Aorta (tissue), 5 donors: ENCODE data around the gene GALNT4. TPM values are rescaled to one million over a fixed set of nuclear protein-coding genes. Genes with fewer than 3 reads are reported as not detected.

Source experiments
- ATAC-seq: fragments of 200-7000 bp; cut with Tn5 transposase; one replicate; pipeline ENCODE4 v1.9.1; 2022; ENCODE audit warnings: moderate library complexity; ENCODE audit not compliant: low FRiP score
- DNase-seq, 2 donors: peaks; one replicate each; pipeline ENCODE4 v3.0.0-alpha.2; 2020
- H3K27ac ChIP-seq, 2 donors: one replicate each; pipeline ENCODE4 v1.5.1; 2013; ENCODE audit warnings: low read length in 2 of 2, mild to moderate bottlenecking in 2 of 2, moderate library complexity in 2 of 2, control low read depth in 1 of 2, inconsistent platforms in 1 of 2, low read depth in 1 of 2
- H3K27me3 ChIP-seq, 2 donors: one replicate each; pipeline ENCODE4 v1.6.1; 2013; ENCODE audit warnings: control low read depth in 1 of 2, low read length in 1 of 2, mild to moderate bottlenecking in 1 of 2, moderate library complexity in 1 of 2; ENCODE audit not compliant: insufficient read depth in 2 of 2, control insufficient read depth in 1 of 2
- H3K36me3 ChIP-seq, 2 donors: one replicate each; pipeline ENCODE4 v1.6.1; 2013; ENCODE audit warnings: control low read depth in 1 of 2, low read length in 1 of 2, mild to moderate bottlenecking in 1 of 2; ENCODE audit not compliant: insufficient read depth in 2 of 2, control insufficient read depth in 1 of 2
- H3K4me1 ChIP-seq, 2 donors: one replicate each; pipeline ENCODE4 v1.6.1; 2013; ENCODE audit warnings: low read length in 2 of 2, control low read depth in 1 of 2, mild to moderate bottlenecking in 1 of 2, moderate library complexity in 1 of 2; ENCODE audit not compliant: insufficient read depth in 2 of 2, control insufficient read depth in 1 of 2
- H3K4me3 ChIP-seq, 2 donors: one replicate each; pipeline ENCODE4 v1.5.1; 2013; ENCODE audit warnings: low read length in 2 of 2, control low read depth in 1 of 2, mild to moderate bottlenecking in 1 of 2
- H3K9me3 ChIP-seq: one replicate; pipeline ENCODE4 v1.6.1; 2013; ENCODE audit warnings: mild to moderate bottlenecking, low read length; ENCODE audit not compliant: control insufficient read depth
- WGBS, 2 donors: extraction: QIAGEN DNeasy Blood & Tissue Kit; methylation state at CpG; one replicate each; pipeline ENCODE4 v1.1.7; 2013; 5-methylcytosine and 5-hydroxymethylcytosine counted together
- intact Hi-C, 2 donors: fragments of 100-400 bp; cut with DNase I; formaldehyde crosslinking; loops; one replicate each; pipeline versions ENCODE4 v1.14.2 to v1.15.0; 2022
- polyA plus RNA-seq, 2 donors: library from polyadenylated mRNA; stranded (reverse); fragments of 200-250 nt; gene quantifications; one replicate each; pipeline ENCODE4 v1.2.3, GENCODE V29; 2013
- total RNA-seq, 2 donors: library from RNA; stranded (reverse); fragmentation: NEBNext Ultra II Directional; extraction: Animal tissue kit (Norgen Biotek cat#: 25700); gene quantifications; one replicate each; pipeline ENCODE4 v1.2.1, GENCODE V29; 2021
- donor health status: healthy with polysubstance abuse.
- donor health status: Bipolar disorder and iron deficiency.
- donor health status: DM: no; HTN: no; CAD: no.
- donor health status: DM: no; HTN: no; CAD: no.
- donor health status: DM: yes; HTN: yes; CAD: no.

GALNT4 gene
- total and polyA plus RNA-seq, 4 donors: 2.8 to 7.4 (median 5.9) TPM

GRCh38 chr12:89525305-89525823 lies 768 bp upstream of the GALNT4 start:
- no peaks in the 10 kb centered on the region for H3K9me3 ChIP-seq
- DNase-seq (peak; percentile 52 to 84), ATAC-seq (peak; percentile 51)
- peak overlapping the region; percentile 81 to 89 for H3K4me3 ChIP-seq
- intact Hi-C loops: loop anchor here (2.0 to 10.0 kb wide), 7 partner anchors 53 to 508 kb away; partner anchors contain the start of gene DUSP6 (in 1 of the 2)
- H3K4me1 ChIP-seq: no peaks in the 10 kb centered on the region
- no peaks in the 10 kb centered on the region for H3K27me3 ChIP-seq
- H3K36me3 ChIP-seq: no peaks in the 10 kb centered on the region
- 0 to 1% methylated on average over 49 to 53 of the region's 53 CpGs for WGBS, 2 donors
- H3K27ac ChIP-seq: peak overlapping the region; percentile 62 to 91

GRCh38 chr12:89523843-89524540 lies 604 bp downstream of the GALNT4 start:
- no peaks in the 10 kb centered on the region for H3K4me1 ChIP-seq
- peak overlapping the region in 1 of 2 donors; percentile 94 for H3K27ac ChIP-seq
- intact Hi-C loops: loop anchor here (2.0 to 10.0 kb wide), 4 partner anchors 51 to 477 kb away; no protein-coding TSS in a partner anchor
- no peak for ATAC-seq
- 17% methylated on average over 21 of the region's 21 CpGs for WGBS, 2 donors
- peak overlapping the region; percentile 81 to 89 for H3K4me3 ChIP-seq
- H3K9me3 ChIP-seq: no peaks in the 10 kb centered on the region
- H3K27me3 ChIP-seq: no peaks in the 10 kb centered on the region
- no peak for DNase-seq
- H3K36me3 ChIP-seq: no peaks in the 10 kb centered on the region

- Histone ChIP-seq H3K9me3 (no peaks in the 10 kb centered on the region), H3K4me1 (peaks cover 0 to 2% of the 10 kb centered on the region in 2 donors), H3K27ac (no peak overlapping the region), H3K4me3 (peak overlapping the region; percentile 81 to 89), H3K36me3 (no peaks in the 10 kb centered on the region), H3K27me3 (no peaks in the 10 kb centered on the region)
- ATAC-seq (no peak), DNase-seq (no peak)
- 79 to 82% methylated on average over 8 of the region's 8 CpGs for WGBS, 2 donors
- intact Hi-C loops: loop anchor here in 1 of 2 donors (5.0 to 10.0 kb wide), 2 partner anchors 359 to 476 kb away; no protein-coding TSS in a partner anchor
Observed at GRCh38 chr12:89523393-89523792, 1.2 kb downstream of the GALNT4 start.

- ATAC-seq: no peak
- Histone ChIP-seq H3K27me3 (no peaks in the 10 kb centered on the region), H3K9me3 (no peaks in the 10 kb centered on the region), H3K4me3 (peak overlapping the region in 1 of 2 donors; percentile 14), H3K36me3 (no peaks in the 10 kb centered on the region), H3K27ac (no peak overlapping the region), H3K4me1 (peaks cover 0 to 3% of the 10 kb centered on the region in 2 donors)
- no peak for DNase-seq
- intact Hi-C loops: loop anchor here in 1 of 2 donors (5.0 to 10.0 kb wide), 2 partner anchors 357 to 474 kb away; no protein-coding TSS in a partner anchor
- 61 to 67% methylated on average over 7 of the region's 7 CpGs for WGBS, 2 donors
Observed at GRCh38 chr12:89521364-89522223, 3.0 kb downstream of the GALNT4 start.

- WGBS, 2 donors: 63 to 79% methylated on average over 3 of the region's 3 CpGs
- intact Hi-C loops: no loop called here
- Histone ChIP-seq H3K4me3 (no peak overlapping the region), H3K27ac (no peak overlapping the region), H3K36me3 (no peaks in the 10 kb centered on the region), H3K9me3 (no peaks in the 10 kb centered on the region), H3K4me1 (peaks cover 0 to 5% of the 10 kb centered on the region in 2 donors), H3K27me3 (no peaks in the 10 kb centered on the region)
- no peak for ATAC-seq
- no peak for DNase-seq
Observed at GRCh38 chr12:89517720-89518119, 6.9 kb downstream of the GALNT4 start.

GRCh38 chr12:89516633-89517032 lies 8.0 kb downstream of the GALNT4 start:
- Histone ChIP-seq H3K4me3 (no peak overlapping the region), H3K27ac (no peak overlapping the region), H3K27me3 (no peaks in the 10 kb centered on the region), H3K36me3 (no peaks in the 10 kb centered on the region), H3K4me1 (peaks cover 0 to 5% of the 10 kb centered on the region in 2 donors), H3K9me3 (no peaks in the 10 kb centered on the region)
- WGBS, 2 donors: 70 to 79% methylated on average over 4 of the region's 4 CpGs
- ATAC-seq: no peak
- DNase-seq: no peak
- intact Hi-C loops: no loop called here

GRCh38 chr12:89514751-89515150 lies 9.8 kb downstream of the GALNT4 start:
- Histone ChIP-seq H3K27ac (no peak overlapping the region), H3K36me3 (peaks cover 0 to 2% of the 10 kb centered on the region in 2 donors), H3K9me3 (no peaks in the 10 kb centered on the region), H3K4me3 (no peak overlapping the region), H3K27me3 (no peaks in the 10 kb centered on the region), H3K4me1 (peaks cover 0 to 5% of the 10 kb centered on the region in 2 donors)
- no peak for ATAC-seq
- intact Hi-C loops: no loop called here
- WGBS, 2 donors: 93 to 96% methylated on average over 1 of the region's 1 CpG
- no peak for DNase-seq

GRCh38 chr12:89513544-89513943 lies 11.1 kb downstream of the GALNT4 start:
- WGBS, 2 donors: 62 to 67% methylated on average over 4 of the region's 4 CpGs
- Histone ChIP-seq H3K9me3 (no peaks in the 10 kb centered on the region), H3K4me1 (peaks cover 0 to 5% of the 10 kb centered on the region in 2 donors), H3K27ac (no peak overlapping the region), H3K27me3 (no peaks in the 10 kb centered on the region), H3K4me3 (no peak overlapping the region), H3K36me3 (peaks cover 0 to 2% of the 10 kb centered on the region in 2 donors)
- DNase-seq (no peak), ATAC-seq (no peak)
- intact Hi-C loops: no loop called here
